ENCODE data around the gene EDN2.
A peak's percentile ranks its signal among the peaks of the same experiment; 100 is the strongest.

EDN2 gene

DNA sequence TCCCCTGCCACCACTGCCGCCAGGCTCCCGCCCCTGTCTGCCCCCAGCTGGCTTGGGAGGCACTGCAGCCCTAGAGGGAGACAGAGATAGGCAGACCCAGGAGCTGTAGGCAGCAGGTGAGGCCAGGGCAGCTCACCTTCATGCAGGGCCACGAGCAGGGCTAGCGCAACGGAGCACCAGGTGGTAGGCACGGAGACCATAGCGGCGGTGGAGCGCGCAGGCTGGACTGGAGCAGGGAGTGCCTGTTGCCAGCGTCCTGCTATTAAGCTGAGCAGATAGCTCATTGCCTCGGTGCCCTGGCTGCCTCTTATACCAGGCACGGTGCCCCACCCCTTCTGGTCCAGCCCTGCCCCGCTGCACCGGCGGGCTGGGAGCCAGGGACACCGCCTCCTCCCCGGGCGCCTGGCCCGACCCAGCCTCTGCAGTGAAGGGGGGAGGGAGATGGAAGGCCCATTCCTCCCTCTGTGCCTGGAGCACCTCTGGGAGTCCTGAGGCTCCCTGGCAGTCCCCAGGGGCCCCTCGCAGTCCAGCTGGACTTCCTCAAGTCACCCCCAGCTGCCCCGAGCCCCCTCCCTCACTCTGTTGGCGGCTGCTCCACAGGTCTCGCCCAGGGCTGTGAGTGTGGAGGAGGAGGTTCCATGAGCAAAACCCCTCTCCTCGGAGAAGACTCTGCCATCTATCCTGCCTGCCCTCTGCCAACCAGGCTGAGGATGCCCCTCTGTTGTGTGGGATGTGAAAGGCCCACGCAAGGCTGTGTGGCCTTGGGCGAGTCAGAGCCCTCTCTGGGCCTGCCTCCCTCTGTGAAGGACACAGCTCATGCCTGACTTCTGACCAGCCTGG is at the start of gene EDN2:
Gene EDN2, minus strand, starts transcription at position 282 of the 840 bp plus-strand sequence. Its CDS starts 82 bp downstream, at position 200.
- DNase-seq: peak; percentile 91

DNA sequence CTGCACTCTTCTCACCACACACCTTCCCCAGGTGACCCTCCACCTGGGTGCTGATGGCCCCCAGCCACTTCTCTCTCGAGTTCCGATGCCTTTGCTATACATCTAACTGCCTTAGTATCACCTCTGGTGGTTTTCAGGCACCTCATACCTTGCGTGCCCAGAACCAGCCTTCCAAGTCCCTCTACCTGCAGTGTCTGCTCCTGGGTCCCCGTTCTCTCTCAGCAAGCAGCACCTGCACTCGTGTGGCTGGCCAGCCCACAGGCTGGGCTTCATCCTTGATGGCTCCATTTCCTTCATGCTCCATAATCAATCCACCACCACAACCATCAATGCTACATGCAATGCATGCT is 49.2 kb upstream of the EDN2 start:
- DNase-seq: no peak

DNA sequence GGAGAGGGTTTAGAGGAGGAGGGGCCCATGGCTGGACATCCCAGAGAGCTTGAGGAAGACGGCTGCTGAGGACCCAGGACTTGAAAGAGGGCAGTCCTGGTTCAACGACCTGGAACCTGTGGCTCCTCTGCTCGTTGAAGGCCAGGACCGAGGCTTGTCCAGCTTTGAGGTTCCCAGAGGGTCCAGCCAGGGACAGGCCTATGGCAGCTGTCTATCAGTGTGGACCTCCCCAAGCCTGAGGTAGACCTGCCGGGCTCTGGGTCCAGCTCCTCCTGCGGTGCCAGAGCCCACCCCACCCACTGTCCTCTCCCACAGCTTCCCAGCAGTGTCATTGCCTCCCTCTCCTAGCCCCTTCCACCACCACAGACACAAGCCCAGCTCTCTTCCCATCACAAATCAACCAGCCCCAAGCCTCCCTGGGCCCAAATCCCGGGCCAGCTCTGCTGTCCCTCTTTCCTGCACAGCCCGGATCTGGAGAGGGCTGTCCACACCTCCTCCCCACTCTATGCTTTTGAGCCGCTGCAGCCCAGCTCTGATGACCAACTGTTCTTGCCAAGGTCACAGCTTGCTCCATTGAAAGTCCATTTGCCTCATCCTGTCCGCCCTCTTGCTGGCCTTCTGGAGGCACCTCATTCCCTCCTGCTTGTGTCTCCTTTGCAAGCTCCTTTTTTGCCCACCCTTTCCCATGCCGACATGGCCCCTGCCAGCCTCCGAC is 48.7 kb upstream of the EDN2 start:
- no peak for DNase-seq

- DNase-seq: no peak
Measured at GRCh38 chr1:41532206-41532975, 47.9 kb upstream of the EDN2 start.

DNA sequence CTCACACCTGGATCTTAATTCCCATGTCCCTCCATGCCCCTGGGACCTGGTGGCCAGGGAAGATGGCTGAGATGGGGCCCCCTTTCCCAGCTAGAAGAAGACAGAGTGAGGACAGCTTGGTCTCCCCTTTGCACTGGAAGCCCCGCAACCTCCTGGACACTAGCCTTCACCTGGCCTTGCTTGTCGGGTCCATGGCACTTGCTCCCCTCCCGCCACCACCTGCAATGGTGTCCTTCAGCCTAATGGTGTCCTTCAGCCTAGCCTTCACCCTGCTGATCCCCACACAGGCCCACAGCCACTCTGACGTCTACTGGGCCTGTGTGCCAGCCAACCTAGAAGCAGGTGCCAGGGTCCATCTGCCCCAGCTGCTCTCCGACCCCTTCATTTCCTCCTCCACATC is 45.9 kb upstream of the EDN2 start:
- DNase-seq: no peak

DNA sequence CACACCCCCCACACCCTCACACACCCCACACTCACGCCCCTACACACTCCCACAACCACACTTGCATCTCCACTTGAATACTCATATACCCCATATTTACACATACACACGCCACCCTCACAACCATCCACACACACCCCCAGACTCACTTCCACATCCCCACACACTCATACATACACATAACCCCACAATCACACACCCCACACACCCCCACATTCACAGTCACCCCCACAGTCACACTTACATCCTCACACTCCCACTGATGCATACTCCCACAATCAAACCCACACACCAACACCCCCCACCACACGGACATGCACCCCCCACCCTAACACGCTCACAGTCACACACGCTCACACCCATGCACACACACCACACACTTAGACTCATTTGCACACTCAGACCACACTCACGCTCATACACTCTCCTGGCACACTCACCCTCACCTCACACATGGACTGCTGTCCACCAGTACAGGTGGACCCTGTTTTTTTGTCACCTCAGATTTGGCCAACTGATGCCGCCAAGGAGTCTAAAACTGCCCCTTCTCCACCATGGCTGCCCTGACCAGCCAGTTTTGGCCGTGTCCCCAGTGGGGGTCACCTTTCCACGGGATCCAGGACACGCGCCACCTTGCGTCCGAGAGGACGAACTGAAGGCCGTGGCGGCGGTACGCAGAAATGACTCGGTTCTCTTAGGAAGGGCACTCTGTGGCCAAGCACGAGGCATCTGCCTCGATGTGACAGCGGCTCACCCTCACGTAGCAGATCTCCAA is 45.3 kb upstream of the EDN2 start:
- DNase-seq: no peak

DNA sequence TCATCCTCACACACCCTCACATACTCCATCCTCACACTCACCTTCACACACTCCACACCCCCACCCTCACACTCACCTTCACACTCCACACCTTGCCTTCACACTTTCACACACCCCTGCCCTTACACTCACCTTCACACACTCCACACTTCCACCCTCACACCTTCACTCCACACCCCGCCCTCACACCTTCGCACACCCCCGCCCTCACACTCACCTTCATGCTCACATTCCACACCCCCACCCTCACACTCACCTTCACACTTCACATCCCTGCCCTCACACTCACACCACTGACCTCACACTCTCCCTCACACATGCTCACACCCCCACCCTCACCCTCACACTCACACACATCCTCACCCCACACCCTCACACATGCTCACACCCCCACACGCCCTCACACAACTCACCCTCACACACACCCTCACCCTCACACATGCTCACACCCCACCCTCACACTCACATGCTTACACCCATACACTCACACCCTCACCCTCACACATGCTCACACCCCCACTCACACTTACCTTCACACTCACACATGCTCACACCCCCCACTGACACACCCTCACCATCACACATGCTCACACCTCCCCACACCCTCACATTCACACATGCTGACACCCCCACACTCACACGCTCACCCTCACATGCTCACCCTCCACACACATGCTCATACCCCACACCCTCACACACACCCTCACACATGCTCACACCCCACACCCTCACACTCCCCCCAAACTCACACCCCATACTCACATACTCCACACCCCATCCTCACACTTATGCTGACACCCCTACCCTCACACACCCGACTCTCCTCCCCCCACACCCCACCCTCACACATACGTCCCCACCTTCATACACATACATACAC is 44.5 kb upstream of the EDN2 start:
- no peak for DNase-seq

- no peak for DNase-seq
Measured at GRCh38 chr1:41528106-41528505, 43.6 kb upstream of the EDN2 start.

DNA sequence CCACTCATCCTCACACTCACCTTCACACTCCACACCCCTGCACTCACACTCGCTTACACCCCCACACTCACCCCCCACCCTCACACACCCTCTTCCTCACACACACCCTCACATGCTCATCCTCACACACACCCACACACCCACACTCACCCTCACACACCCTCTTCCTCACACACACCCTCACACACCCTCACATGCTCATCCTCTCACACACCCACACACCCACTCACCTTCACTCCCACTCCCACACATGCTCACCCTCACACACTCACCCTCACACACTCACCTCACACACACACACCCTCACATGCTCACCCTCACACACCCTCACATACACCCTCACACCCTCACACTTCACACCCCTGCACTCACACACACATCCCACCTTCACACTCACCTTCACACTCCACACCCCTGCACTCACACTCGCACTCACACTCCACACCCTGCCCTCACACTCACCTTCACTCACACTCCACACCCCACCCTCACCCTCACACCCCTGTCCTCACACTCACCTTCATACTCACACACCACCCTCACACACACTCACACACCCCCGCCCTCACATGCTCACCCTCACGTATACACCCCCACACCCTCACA is 42.6 kb upstream of the EDN2 start:
- no peak for DNase-seq

GRCh38 chr1:41525891-41526587 is 41.6 kb upstream of the EDN2 start:
- DNase-seq: no peak

DNA sequence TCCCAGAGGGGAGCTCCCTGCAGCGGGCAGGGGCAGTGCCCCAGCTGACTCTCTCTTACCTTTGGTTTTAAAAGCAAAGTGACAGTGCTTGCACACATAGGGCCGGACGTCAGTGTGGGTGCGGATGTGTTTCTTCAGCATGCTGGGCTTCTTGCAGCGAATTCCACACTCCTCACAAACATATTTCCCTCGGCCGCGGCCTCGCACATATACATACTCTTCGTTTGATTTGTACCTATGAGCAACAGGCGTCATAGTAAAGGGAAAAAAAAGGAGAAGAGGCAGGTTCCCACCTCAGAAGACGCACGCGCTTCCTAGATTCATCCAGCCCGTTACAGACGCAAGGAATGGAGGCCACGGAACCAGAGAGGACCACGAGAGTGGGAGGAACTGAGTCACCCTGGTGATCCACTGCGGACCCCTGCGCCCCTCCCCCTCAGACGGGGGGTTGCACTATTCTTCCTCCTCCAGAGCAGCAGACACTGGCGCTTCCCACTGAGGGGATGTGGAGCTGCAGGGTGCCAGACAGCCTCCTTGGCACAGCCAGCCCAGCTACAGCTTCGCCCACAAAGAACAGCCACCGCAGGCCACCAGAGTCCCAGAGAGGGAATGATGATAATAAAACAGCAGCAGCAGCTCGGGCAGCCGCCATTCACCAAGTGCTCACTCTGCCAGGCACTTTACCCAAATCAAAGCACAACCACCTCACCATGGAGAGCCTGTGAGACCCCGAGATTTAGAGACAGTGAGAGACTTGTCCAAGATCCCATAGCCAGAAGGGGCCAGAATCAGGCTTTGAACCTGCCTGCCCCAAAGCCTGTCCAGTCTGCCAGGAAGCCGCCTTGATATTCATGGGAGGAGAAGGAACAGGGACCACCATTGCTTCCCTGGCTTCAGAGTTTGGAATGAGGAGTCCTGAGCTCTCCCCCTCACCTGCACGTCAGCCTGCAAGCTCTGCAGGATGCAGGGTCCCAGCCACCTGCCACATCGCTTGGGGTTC is 40.5 kb upstream of the EDN2 start:
- DNase-seq: no peak

GRCh38 chr1:41523949-41524675 is 39.6 kb upstream of the EDN2 start:
- DNase-seq: no peak

DNA sequence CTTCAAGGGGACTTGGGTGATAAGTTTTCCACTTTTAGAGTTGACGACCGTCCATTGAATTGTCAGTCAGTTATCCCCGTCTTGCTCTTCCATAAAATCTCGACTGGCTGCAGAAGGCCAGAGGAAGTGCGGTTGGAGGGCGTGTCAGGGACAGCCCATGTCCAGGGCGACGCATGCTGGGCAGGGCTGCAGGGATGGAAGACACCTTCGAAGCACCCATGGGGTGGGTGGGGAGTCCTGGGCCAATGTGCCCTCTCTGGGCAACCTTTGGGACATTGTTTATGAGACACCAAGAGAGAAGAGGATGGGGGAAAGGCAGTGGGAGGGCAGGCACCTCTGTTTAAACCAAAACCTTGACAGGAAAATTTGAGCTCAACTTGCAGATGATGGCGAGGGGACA is 38.6 kb upstream of the EDN2 start:
- no peak for DNase-seq

- DNase-seq: no peak
Measured at GRCh38 chr1:41521766-41522165, 37.3 kb upstream of the EDN2 start.

GRCh38 chr1:41520951-41521752 is 36.7 kb upstream of the EDN2 start:
- DNase-seq: no peak

GRCh38 chr1:41519667-41520066 is 35.2 kb upstream of the EDN2 start:
- DNase-seq: no peak

GRCh38 chr1:41518471-41518870 is 34.0 kb upstream of the EDN2 start:
- DNase-seq: no peak

DNA sequence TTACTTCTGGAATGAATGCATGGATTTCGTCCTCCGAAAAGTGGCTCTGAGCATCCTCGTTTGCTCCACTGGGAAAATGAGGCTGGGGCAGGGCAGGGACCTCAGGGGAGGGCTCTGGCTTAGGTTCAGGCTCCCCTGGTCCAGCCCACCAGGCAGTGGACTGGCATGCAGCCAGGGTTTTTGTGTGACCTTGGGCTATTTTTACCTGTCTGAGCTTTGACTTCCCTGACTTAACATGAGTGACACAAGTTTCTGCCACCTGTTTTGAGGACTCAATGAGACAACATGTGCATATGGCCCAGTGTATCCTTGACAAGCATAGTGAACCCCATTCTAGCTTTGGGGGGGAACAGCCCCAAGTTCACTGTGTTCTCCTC is 32.6 kb upstream of the EDN2 start:
- no peak for DNase-seq
